Hepatocyte (in vitro differentiated cells): ENCODE measurements around the gene DCST1. TPM values are rescaled to one million over a fixed set of nuclear protein-coding genes. Genes with fewer than 3 reads are reported as not detected.

Experiments used
- DNase-seq: peaks from one replicate; pipeline ENCODE4 v3.0.0-alpha.2; 2016; ENCODE audit warnings: low spot score
- H2AFZ ChIP-seq: fragments of 200-600 bp; sonication (generic); 2 replicates; pipeline ENCODE4 v1.6.0; 2016; ENCODE audit warnings: antibody characterized with exemption, mild to moderate bottlenecking
- H3K27ac ChIP-seq: fragments of 200-600 bp; sonication (generic); 2 replicates; pipeline ENCODE4 v1.5.1; 2016; ENCODE audit warnings: mild to moderate bottlenecking
- H3K27me3 ChIP-seq: fragments of 200-600 bp; sonication (generic); 2 replicates; pipeline ENCODE4 v1.6.1; 2016
- H3K36me3 ChIP-seq: fragments of 200-600 bp; sonication (generic); replicated peaks from 2 replicates; pipeline ENCODE4 v1.5.1; 2016; ENCODE audit warnings: low read depth; ENCODE audit not compliant: insufficient read depth
- H3K4me1 ChIP-seq: fragments of 200-600 bp; sonication (generic); 2 replicates; pipeline ENCODE4 v1.5.1; 2016; ENCODE audit warnings: mild to moderate bottlenecking, moderate library complexity; ENCODE audit not compliant: insufficient read depth
- H3K4me2 ChIP-seq: fragments of 200-600 bp; sonication (generic); 2 replicates; pipeline ENCODE4 v1.6.0; 2016
- H3K4me3 ChIP-seq: fragments of 200-600 bp; sonication (generic); 2 replicates; pipeline ENCODE4 v1.5.1; 2016; ENCODE audit warnings: mild to moderate bottlenecking
- H3K79me2 ChIP-seq: fragments of 200-600 bp; sonication (generic); 2 replicates; pipeline ENCODE4 v1.6.0; 2017; ENCODE audit warnings: mild to moderate bottlenecking
- H3K9me2 ChIP-seq: fragments of 200-600 bp; sonication (generic); replicated peaks from 2 replicates; pipeline ENCODE4 v1.6.0; 2017; ENCODE audit warnings: mild to moderate bottlenecking; ENCODE audit not compliant: insufficient read depth
- H3K9me3 ChIP-seq: fragments of 200-600 bp; sonication (generic); 2 replicates; pipeline ENCODE4 v1.5.1; 2016; ENCODE audit warnings: low read depth, mild to moderate bottlenecking
- H4K20me1 ChIP-seq: fragments of 200-600 bp; sonication (generic); 2 replicates; pipeline ENCODE4 v1.6.0; 2016; ENCODE audit warnings: mild to moderate bottlenecking; ENCODE audit not compliant: insufficient read depth, poor library complexity, severe bottlenecking
- CTCF ChIP-seq: fragments of 200-600 bp; sonication (generic); IDR thresholded peaks from 2 replicates; pipeline ENCODE4 v1.5.1; 2016; ENCODE audit warnings: antibody characterized with exemption, mild to moderate bottlenecking; ENCODE audit not compliant: poor library complexity
- EZH2 ChIP-seq: fragments of 200-600 bp; sonication (generic); IDR thresholded peaks from 2 replicates; pipeline ENCODE4 v1.6.1; 2016; ENCODE audit warnings: antibody characterized with exemption, mild to moderate bottlenecking, borderline replicate concordance
- EZH2phosphoT487 ChIP-seq: fragments of 200-600 bp; sonication (generic); IDR thresholded peaks from one replicate; pipeline ENCODE4 v1.6.1; 2018; ENCODE audit warnings: antibody characterized with exemption, mild to moderate bottlenecking, low read depth, moderate library complexity; ENCODE audit not compliant: unreplicated experiment, severe bottlenecking
- WGBS: methylation state at CpG from one replicate; pipeline ENCODE4 v1.1.6; 2016; ENCODE audit warnings: low lambda C conversion rate; ENCODE audit errors: missing lambda C conversion rate; 5-methylcytosine and 5-hydroxymethylcytosine counted together
- polyA plus RNA-seq: library from polyadenylated mRNA; unstranded; fragments of >200 nt; fragmentation: Nextera tagmentation; extraction: Ambion mirVana; gene quantifications from 2 replicates; pipeline ENCODE4 v1.2.1, GENCODE V29; 2016
- total RNA-seq: library from RNA; depleted of rRNA; stranded (reverse); fragments of >200 nt; gene quantifications from 2 replicates; pipeline ENCODE4 v1.2.3, GENCODE V29; 2014

The DCST1 gene
- total and polyA plus RNA-seq, 2 experiments from 2014 or later: 0.60 TPM; not detected in 1

DNA sequence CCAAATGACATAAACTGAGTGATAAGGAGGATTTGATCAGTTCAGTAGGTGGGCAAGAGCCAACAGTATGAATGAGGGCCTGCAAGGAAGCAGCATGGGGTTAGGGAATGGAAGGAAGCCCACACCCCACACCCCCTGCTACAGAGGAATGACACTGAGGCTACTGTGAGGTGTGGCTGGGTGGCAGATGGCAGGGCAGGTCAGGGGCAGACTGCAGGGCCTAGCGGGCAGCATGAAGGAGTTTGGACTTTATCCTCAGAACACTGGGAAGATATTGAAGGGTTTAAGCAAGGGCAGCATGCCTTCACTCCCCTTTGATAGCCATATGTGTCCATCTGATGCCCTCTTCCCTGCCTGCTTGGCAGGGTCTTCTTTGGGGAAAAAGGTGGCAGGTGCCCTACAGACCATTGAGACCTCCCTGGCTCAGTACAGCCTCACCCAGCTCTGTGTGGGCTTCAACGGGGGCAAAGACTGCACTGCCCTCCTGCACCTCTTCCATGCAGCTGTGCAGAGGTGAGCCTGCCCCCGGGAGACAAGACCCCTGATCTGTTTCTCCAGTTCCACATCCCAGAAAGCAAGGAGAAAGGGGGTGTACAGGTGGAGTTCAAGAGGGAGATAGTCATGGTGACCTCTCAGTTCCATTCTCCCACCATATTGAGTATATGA is 44.3 kb upstream of the DCST1 start:
- DNase-seq: no peak
- no peaks in the 10 kb centered on the region for H3K9me3 ChIP-seq
- no peak overlapping the region for H3K27ac ChIP-seq
- no peaks in the 10 kb centered on the region for H3K27me3 ChIP-seq
- H4K20me1 ChIP-seq: no peaks in the 10 kb centered on the region
- H3K36me3 ChIP-seq: no peaks in the 10 kb centered on the region
- no peak overlapping the region for H3K4me2 ChIP-seq
- H3K4me1 ChIP-seq: peaks cover 5% of the 10 kb centered on the region
- 81% methylated on average over 3 of the region's 3 CpGs for WGBS
- H3K9me2 ChIP-seq: no peaks in the 10 kb centered on the region
- TF ChIP-seq CTCF (no peak), EZH2phosphoT487 (no peak), EZH2 (no peak)
- peaks cover 30% of the 10 kb centered on the region for H3K79me2 ChIP-seq
- H2AFZ ChIP-seq: no peak overlapping the region
- H3K4me3 ChIP-seq: no peak overlapping the region

GRCh38 chr1:154990276-154990675 is 43.3 kb upstream of the DCST1 start:
- Histone ChIP-seq H3K4me2 (no peak overlapping the region), H3K27me3 (no peaks in the 10 kb centered on the region), H3K4me1 (no peaks in the 10 kb centered on the region), H3K79me2 (peaks cover 20% of the 10 kb centered on the region), H3K9me3 (no peaks in the 10 kb centered on the region), H3K27ac (no peak overlapping the region), H3K4me3 (no peak overlapping the region), H3K9me2 (no peaks in the 10 kb centered on the region), H3K36me3 (no peaks in the 10 kb centered on the region), H2AFZ (no peak overlapping the region), H4K20me1 (no peaks in the 10 kb centered on the region)
- DNase-seq: no peak
- 94% methylated on average over 8 of the region's 8 CpGs for WGBS
- no peak for TF ChIP-seq EZH2phosphoT487
- no peak for TF ChIP-seq EZH2
- no peak for TF ChIP-seq CTCF

DNA sequence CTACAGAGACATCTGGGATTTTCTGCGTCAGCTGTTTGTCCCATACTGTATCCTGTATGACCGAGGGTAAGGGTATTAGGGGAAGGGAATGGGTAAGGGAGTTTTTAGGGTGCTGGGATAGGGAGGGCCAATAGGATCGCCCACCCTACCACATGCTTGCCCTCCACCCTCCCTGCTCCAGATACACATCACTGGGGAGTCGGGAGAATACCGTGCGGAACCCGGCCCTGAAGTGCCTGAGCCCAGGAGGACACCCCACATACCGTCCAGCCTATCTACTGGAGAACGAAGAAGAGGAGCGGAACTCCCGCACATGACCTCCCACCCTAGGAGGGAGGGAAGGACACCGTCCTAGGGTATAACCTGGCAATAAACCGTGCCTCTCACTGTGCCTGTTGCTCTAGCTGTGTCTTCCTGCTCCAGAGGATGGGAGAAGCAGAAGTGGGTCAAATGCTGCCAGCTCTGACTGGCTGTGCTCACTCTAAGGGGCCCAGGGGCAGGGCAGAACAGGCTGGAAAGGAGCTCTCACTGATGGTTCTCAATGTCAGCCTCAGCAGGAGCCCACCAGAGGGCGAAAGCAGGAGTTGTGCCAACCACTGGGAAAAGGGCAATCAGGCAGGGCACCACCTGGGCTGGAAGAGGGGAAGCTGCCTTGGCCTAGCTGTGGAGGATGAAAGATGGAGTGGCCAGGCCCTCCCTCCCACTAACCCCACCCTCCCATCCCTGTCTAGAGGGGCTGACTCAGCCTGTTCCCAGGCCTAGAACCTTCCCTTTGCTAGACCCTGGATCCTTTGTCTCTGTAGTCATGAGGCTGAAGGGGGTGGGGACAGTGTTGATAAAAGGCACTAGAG is 40.7 kb upstream of the DCST1 start:
- H3K9me2 ChIP-seq: no peaks in the 10 kb centered on the region
- WGBS: 86% methylated on average over 14 of the region's 14 CpGs
- TF ChIP-seq EZH2phosphoT487 (no peak), EZH2 (no peak), CTCF (no peak)

More for the DNA sequence above, 40.7 kb upstream of the DCST1 start:
- no peak for DNase-seq
- H3K79me2 ChIP-seq: no peaks in the 10 kb centered on the region
- H3K9me3 ChIP-seq: no peaks in the 10 kb centered on the region
- H3K27me3 ChIP-seq: no peaks in the 10 kb centered on the region
- no peak overlapping the region for H3K4me2 ChIP-seq
- no peaks in the 10 kb centered on the region for H3K36me3 ChIP-seq
- no peak overlapping the region for H3K4me3 ChIP-seq
- no peak overlapping the region for H3K27ac ChIP-seq
- no peaks in the 10 kb centered on the region for H4K20me1 ChIP-seq
- H2AFZ ChIP-seq: no peak overlapping the region
- no peaks in the 10 kb centered on the region for H3K4me1 ChIP-seq
